ENCODE data around the gene DNAH2.

The DNAH2 gene

DNA sequence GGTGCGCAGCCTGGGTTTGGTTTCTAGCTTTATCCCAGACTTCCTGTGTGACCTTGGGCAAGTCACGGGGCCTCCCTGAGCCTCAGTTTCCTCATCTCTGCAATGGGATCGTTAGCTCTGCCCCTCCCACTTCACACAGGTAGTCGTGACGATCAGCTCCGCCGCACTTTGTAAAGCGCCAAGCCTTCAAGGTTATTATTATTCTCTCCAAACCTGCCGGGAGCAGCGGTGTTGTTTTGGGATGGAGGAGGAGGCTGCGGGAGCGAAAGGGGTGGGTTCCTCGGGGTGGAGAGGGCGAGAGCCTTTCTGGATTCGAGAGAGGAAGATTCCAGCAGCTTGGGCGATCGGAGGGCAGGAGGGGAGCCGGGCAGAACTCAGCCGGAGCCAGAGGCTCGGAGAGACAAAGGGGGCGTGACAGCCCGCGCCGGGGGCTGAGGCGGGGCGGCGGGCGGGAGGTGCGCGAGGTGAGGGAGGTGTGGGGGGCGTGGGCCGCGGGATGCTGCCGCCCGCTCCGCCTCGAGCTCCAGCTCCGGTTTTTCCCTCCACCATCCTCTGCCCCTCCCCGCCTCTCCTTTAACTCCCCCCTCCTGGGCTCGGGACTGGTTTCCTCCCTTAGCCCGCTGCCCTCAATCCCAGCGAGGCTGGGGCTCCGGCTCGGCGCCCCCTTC is 12.8 kb upstream of the DNAH2 start, which contains the start of gene EFNB3:
EFNB3 (plus strand) TSS at position 602 of the 668 bp plus-strand sequence. CDS start 397 bp downstream, outside the sequence.
- DNase-seq, result no peak

DNA sequence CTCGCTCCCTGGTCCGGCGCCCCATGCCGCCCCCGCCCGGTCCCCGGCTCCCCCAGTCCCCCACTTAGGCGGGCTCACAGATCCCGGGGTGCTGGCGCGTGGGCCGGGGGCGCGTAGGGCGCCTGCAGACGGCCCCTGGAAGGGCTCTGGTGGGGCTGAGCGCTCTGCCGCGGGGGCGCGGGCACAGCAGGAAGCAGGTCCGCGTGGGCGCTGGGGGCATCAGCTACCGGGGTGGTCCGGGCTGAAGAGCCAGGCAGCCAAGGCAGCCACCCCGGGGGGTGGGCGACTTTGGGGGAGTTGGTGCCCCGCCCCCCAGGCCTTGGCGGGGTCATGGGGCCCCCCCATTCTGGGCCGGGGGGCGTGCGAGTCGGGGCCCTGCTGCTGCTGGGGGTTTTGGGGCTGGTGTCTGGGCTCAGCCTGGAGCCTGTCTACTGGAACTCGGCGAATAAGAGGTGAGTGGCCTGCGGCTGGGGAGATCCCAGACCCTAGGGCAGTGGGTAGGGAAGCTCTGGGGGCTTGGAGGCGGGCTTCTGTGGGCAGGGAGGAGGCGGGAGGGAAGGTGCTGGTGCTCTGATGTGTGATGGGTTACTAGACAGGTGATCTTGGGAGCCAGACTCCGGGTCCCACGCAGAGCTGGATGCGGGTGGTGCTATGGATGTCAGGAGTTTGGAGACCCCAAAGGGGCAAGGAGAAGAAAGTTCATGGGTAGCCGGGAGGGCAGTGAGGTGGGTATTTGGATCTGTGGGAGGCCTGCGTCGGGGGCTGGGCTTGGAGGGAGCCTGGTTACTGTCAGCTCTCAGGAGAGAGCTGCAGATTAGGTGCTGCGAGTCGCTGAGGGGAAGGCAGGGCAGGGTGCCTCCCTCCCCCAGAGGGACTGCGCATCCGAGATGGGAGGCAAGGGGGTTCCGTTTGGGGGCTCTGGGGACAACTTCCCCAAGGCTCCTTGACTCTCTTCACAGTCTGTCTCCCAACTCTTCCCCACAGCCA is 12.0 kb upstream of the DNAH2 start:
- DNase-seq, result no peak

DNA sequence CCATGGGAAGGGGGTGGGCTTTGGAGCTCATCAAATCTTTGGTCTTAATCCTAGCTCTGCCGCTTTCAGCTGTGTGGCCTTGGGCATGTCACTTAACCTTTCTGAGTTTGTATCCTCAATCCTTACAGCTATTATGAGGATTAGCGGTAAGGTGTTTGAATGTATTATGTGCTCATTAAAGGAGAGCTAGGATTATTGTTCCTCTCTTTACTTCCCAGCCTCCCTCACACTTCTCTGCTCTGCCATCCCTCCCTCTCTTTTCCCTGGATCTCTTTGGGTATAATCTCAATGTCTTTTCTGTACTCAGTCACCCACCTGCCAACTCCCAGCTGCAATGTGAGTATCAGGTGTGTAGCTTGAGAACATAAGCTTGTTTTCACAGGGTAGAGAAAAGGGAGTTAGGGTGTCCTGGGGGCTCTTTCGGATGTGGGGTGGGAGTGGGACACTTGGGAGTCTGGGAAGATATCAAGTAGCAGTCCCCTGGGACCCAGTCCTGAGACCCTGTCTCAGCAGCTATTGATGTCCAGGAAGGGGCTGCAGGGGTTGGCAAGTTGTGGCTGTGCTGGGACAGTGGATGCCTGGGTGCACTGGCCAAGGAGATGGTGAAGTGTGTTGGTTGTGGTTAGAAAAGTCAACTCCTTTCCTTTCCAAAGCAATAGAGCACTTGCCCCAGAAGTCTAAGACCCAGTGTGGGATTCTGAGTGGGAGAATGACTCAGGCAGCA is 10.8 kb upstream of the DNAH2 start:
- DNase-seq, result no peak

DNA sequence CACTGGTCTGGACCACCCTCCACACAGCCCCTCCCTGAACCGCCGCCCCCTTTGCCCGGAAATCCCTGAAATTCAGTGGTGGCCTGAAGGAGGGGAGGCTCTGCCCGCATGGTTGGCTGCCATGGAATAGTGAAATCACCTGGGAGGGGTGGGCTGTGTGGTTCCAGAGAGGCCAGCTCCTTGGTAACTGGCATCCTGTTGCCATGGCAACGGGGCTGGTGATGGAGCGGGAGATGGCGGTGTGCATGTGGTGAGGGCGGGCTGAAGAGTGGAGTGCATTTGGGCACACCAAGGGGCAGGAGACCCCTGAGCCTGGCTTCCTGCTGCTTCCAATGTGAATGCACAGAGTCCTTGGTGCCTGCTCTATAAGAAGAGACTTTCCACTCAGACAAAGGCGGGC is 10.1 kb upstream of the DNAH2 start:
- no peak for DNase-seq

DNA sequence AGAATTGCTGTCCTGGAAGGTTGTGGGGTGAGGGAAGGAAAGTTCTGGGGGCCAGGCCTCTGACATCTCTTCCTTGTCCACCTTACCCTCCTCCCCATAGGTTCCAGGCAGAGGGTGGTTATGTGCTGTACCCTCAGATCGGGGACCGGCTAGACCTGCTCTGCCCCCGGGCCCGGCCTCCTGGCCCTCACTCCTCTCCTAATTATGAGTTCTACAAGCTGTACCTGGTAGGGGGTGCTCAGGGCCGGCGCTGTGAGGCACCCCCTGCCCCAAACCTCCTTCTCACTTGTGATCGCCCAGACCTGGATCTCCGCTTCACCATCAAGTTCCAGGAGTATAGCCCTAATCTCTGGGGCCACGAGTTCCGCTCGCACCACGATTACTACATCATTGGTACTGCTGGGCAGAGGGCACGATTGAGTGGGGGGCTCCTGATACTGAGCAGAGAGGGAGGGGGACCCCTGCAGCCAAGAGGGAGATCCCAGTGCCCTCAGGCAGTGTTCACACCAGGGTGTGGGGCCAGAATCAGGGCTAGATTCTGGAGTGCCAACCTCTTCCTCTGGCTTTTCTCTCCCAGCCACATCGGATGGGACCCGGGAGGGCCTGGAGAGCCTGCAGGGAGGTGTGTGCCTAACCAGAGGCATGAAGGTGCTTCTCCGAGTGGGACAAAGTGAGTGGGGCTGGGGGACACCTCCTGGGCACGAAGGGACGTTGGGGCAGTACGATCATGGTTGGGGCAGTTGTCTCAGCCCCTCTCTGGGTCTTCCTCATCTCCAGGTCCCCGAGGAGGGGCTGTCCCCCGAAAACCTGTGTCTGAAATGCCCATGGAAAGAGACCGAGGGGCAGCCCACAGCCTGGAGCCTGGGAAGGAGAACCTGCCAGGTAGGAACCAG is 9.4 kb upstream of the DNAH2 start:
- DNase-seq, result no peak

DNA sequence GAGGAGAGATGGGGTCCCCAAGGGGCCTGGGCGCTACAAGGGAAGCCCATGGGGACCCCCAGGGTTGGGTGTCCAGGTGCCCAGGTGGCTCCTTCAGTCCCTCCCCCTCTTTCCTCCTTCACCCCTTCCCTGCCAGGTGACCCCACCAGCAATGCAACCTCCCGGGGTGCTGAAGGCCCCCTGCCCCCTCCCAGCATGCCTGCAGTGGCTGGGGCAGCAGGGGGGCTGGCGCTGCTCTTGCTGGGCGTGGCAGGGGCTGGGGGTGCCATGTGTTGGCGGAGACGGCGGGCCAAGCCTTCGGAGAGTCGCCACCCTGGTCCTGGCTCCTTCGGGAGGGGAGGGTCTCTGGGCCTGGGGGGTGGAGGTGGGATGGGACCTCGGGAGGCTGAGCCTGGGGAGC is 8.5 kb upstream of the DNAH2 start:
- DNase-seq, result no peak

DNA sequence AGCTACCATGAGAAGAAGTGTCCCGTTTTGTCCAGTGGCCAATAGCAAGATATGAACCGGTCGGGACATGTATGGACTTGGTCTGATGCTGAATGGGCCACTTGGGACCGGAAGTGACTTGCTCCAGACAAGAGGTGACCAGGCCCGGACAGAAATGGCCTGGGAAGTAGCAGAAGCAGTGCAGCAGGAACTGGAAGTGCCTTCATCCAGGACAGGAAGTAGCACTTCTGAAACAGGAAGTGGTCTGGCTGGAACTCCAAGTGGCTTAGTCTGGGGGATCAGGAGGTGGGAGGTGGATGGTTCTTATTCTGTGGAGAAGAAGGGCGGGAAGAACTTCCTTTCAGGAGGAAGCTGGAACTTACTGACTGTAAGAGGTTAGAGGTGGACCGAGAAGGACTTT is 7.2 kb upstream of the DNAH2 start:
- no peak for DNase-seq

DNA sequence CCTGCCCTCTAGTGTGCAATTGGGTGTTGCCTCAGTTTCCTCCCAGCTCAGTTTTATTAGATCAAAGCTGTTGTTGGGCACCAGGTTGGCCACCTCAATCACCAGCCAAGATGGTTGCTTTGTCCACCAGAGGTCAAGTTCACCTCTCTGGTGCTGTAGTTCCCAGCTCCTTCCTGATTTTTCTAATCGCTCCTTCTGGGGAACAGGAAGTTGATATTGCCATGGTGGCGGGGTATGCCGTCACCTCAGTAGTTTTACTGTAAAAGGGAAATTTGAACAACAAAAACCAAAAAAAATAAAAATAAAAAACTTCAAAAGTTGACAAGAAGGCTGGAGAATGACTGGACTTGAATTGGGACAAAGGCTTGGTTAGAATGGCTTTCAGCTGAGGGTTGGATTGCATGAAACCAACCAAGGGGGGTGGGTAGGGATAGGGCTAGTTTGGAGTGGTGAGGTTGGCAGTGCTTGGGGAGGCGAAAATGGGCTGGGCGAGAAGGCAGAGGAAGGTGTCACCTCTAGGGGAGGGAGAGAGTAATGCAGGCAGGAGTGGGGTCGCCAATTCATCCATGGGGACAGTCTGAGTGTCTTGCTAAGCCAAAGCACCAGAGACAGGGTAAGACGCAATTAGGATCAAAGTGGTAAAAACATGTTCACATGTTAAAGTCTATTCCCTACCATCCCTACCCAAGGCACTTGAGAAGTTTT is 6.3 kb upstream of the DNAH2 start:
- no peak for DNase-seq

DNA sequence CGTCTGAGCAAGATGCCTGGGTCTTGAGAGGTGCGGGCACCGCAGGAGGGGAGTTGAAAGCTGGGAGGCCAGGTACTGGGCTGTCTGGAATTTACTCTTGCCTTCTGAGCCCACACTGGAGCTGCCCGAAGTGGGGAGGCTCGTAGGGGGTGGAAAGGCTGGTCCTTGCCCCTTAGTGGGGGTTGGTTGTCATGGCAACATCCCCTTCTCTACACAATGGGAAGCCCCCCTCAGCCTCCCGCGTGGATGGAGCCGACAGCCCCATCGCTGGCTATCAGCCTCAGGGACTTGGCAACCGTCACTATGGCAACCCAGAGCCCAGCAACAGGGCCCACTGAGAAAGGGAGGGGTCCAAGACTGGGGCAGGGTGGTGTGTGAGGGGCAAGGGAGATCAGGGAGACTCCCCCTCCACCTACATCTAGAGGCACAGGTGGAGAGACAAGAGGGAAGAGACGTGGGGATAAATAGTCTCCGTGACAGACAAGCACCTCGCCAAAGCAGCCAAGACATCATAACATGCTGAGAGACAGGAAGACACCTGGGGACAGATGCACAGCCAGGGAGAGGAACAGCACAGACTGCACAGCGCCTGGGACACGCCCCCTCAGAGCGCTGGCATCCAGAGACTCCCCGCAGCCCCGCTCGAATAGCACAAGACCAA is 5.3 kb upstream of the DNAH2 start:
- DNase-seq, result no peak

DNA sequence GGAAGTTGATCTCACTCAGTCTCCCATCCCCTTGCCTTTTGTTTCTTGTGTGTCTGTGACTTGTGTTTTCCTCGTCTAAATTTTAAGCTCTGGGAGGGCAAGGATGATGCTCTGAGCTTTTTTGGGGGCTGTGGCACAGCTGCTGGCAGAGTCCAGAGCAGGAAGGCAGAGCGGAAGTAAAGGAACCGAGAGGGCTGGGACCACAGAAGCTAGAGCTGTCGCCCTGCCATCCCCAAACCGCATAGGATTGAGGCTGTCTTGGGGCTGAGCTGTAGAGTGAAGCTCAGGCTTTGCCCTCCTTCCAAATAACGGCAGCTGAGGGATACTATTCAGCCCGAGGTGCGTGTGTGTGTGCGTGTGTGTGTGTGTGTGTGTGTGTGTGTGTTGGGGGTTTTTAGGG is 3.8 kb upstream of the DNAH2 start:
- no peak for DNase-seq

DNA sequence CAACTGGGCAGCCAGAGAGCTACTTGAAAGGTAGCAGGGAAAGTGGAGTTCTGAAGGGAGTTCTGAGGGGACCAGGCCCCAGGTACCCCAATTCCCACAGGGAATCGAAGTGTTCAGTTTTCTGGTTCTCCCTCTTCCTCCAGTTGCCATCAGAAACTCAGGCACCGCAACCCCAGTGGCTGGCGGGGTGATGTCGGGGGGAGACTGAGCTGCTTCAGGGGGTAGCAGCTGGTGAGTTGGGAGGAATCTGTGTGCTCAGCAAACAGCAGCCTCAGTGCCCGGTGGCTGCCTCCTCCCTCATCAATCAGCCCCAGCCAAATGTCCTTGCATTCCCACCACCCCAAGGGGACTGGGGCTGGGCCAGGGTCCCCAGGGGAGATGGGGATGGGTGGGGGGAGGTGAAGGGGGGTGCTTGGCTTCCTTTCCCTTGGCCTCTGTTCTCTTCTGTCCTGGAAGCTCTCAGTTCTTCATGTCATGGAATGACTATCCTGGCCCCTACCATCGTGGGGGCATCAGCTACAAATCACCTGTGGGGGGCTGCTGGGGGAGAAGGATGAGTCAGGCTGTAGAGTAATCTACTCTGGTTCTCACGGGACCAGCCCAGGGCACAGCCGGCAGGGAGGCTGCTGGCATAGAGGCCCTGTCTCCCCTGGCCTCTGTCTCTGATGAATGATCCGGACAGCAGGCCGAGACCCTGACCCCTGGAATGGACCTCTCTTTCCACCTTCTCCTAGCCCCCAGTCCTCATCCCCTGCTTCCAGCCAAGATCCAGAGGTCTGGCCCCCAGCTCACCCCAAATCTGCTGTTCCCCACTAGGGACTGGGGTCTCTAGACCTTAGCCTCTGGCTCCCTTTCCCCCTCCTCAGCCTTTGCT is 2.6 kb upstream of the DNAH2 start:
- no peak for DNase-seq

DNA sequence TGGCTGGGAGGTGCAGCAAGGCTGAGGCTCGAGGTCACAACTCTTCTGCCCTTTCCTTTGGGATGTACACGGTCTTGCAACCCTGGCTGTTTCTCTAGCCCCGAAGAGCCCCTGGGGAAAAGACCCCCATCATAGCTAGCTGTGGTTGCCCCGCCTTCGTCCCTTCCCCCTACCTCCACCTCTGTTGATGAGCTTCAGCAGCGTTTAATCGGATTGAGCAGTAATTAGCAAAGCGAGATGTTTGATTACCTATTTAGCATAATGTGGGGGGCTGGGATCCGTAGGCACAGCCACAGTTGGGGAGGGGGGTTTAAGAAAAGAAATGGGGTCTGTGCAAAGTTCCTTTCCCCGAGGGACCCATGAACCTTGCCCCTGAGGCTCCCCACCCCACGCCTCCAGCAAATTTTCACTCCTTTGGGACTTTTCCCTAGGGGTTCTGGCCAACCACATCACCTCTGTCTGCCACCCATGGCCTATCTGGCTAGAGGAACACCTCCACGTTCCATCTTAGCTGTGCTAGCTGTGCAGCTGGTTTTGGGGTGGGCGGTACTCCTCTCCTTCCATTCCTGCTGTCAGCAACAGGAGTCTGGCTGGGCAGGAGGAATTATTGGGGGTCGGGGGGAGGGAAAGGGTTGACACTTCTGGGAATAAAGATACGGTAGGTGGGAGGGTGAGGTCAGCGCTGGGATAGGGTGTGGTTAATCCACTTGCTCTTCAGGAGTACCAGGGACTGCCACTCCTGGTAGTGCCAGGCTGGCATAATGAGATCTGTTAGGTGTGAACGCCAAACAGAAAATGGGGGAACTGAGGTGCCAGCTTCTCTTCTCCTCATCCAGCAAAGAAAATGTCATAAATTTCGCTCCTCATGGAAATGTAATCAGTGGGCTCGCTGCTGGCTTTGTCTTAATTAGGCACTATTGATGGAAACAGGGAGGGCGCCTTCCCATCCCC is 1.3 kb upstream of the DNAH2 start:
- no peak for DNase-seq

DNA sequence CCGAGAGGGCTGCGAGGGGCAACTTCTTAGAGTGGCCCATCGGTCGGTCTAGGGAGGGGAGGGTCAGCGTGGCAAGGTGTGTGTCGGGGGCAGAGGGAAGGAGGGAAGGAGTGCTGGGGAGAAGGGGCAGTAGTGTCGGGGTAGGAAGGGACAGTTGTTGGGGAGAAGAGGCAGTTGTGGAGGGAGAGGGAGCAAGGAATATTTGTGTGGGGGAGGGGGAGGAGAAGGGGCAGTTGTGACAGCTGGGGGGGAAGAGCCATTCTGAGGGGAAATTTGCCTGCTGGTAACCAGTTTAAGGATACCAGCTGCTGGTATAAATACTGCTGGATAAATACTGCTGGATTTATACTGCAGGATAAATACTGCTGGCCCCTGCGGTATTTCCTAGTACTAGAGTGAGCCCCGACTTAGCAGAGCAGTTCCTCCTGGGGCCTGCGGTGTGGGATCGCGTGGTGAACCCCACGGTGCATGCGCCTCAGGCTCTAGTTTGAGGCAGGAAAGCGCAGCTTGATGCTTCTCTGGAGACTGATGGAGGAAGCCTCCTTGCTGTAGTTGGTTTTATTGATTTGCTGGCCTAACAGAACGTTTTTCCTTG is 309 bp downstream of the DNAH2 start:
- DNase-seq, result peak; percentile 18

DNA sequence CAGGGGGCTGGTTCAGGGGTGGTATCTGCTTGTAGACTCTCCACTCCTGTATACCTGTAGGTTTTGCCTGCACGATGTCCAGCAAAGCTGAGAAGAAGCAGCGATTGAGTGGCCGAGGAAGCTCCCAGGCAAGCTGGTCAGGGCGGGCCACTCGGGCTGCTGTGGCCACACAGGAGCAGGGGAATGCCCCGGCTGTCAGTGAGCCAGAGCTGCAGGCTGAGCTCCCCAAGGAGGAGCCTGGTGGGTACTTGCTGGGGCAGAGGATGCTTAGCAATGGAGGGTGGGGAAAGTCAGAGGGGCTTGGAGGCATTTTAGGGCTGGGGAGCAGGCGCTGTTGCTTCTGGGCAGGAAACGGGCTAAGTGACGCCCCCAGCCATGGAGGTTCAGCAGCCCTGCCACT is 2.1 kb downstream of the DNAH2 start:
- no peak for DNase-seq

DNA sequence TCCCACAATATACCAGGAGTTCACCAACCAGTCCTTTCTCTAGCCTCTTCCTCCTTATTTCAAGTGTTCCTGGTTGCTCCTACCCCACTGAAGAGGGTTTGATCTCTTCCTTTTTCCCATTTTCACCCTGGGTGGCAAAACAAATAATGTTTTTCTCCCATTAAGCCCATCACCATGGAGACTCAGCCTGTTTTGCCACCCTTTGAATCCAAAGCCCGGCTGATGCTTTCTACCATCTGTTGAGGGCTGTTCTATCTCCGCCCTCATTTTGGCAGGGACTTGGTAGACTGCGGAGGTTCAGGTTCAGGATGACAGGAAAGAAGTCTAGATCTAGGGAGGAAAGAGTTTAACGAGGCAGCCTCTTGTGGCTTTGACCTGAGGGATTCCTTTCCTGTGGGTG is 2.6 kb downstream of the DNAH2 start:
- no peak for DNase-seq

DNA sequence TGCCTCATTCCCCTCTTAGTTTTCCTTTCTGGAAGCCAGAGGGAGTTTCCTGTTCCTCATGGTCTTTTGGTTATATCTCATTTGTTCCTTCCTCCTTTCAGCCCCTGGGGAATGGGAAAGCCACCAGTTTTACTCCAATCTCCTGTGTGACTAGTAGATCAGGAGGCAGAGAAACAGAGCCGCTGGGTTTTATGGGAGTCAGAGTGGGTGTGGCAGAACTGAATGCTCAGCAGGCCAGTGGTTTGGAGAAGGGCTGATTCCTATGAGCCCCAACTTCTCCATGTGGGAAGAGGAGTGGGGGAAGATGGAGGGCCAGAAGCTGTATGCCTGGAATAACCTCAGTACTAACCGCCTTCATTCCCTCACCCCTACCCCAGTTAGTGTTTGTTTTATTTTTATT is 4.1 kb downstream of the DNAH2 start:
- no peak for DNase-seq

DNA sequence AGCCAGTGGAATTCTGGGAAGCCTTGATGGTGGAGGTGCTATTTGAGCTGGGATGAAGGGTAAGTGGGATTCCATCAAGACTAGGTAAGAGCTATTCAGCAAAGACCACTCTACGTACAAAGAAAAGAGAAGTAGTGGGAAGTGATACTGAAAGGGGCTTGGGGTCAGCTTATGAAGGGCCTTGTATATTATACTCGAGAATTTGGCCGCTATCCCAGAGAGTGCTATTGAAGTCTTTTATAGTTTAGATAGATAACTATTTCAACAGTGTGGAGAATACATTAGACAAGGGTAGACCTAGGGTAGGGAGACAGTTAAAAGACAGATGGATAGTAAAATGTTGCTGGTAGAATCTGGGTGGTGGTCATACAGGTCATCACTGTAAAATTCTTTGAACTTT is 10.3 kb downstream of the DNAH2 start:
- no peak for DNase-seq

DNA sequence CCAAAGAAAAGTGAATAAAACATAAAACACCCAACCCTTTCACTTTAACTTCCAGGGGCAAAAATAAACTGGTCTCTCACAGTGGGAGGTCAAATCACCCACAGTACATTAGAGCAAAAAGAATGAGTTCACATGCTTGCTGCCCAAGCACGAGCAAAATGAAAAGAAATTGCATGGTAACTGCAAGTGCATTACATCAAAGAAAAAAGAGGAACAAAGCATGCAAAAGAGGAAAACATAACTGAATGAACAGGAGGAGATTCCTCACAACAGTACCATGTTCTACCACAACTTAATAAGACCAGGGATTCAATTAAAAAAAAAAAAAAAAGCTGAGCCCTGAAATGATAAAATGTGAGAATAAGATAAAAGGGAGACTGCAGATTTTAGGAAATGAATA is 12.3 kb downstream of the DNAH2 start:
- DNase-seq, result no peak

All from CD4-positive, alpha-beta T cell treated with Interleukin-17A for 1 hour (primary cell).